ENCODE measurements around the gene LRRFIP1. TPM values are rescaled to one million over a fixed set of nuclear protein-coding genes. Genes with fewer than 3 reads are reported as not detected.

Gene LRRFIP1
- total RNA-seq, 1 experiment from 2014 or later, result 21.5 TPM

Other genes starting within 250 kb of the LRRFIP1 start
- 202 and 204 TPM in 2 replicates for gene COL6A3, start 213.4 kb upstream of the LRRFIP1 start, total RNA-seq (2014; rRNA removed; shearing (Covaris generic))
- 7.7 and 9.9 TPM in 2 replicates for gene MLPH, start 140.3 kb upstream of the LRRFIP1 start, total RNA-seq (2014; rRNA removed; shearing (Covaris generic))
- gene PRLH, start 61.0 kb upstream of the LRRFIP1 start, total RNA-seq (2014; rRNA removed; shearing (Covaris generic)), result not detected in 2 replicates
- not detected in 2 replicates for gene RAB17, start 36.9 kb upstream of the LRRFIP1 start, total RNA-seq (2014; rRNA removed; shearing (Covaris generic))
- 0.12 TPM in 1 of 2 replicates, not detected in the other for gene RBM44, start 171.2 kb downstream of the LRRFIP1 start, total RNA-seq (2014; rRNA removed; shearing (Covaris generic))
- not detected in 2 replicates for gene RAMP1, start 232.0 kb downstream of the LRRFIP1 start, total RNA-seq (2014; rRNA removed; shearing (Covaris generic))